ENCODE results near the gene GIMAP8.

The GIMAP8 gene

DNA sequence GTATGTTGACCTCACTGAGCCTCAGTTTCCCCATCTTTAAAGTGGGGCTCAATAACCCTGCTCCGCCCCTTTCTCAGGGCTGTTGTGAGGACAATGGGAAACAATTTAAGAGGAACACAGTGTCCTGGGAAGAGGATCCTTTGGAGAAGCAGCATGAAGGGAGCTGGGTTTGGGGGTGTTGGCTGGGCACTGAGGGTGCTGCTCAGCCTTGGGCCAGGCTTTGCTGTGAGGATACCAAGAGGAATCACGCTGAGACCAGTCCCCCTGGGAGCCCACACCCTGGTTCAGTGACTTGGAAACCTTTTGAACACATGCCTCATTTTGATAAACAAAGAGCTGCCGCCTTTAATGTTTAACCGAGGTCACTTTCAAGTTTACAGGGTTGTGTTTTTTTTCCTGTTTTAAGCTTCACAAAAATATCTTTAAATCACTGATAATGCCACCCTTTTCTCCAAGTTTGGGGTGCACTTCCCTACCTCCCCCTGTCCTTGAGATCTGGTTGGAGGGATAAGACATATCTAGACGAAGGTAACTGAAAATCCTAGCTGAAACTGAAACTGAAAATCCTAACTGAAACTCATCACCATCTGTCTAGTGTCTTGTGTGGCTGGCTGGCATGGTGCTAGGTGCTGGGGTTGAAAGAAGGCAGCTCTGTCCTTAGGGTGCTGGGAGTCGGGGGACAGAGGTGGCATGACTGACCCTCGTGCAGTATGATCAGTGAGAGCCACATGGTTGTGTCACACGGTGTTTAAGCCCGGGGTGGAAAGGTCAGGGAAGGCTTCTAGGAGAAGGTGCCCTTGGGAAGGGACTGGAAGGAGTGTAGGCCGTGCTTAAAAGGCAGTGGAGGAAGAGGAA is 43.6 kb upstream of the GIMAP8 start (continued):
- TF ChIP-seq ZNF510 (tag by site-specific recombination; IDR thresholded peaks at IDR 0.05; ENCODE audit: insufficient replicate concordance) (no peak), ZNF658 (tag by site-specific recombination; IDR thresholded peaks at IDR 0.05) (no peak), ZNF639 (tag by site-specific recombination; IDR thresholded peaks at IDR 0.05) (no peak), KLF7 (tag by site-specific recombination; IDR thresholded peaks at IDR 0.05; ENCODE audit: borderline replicate concordance) (no peak), PRDM2 (tag by site-specific recombination; IDR thresholded peaks at IDR 0.05; ENCODE audit: borderline replicate concordance) (no peak)

GRCh38 chr7:150407588-150408392 is 42.6 kb upstream of the GIMAP8 start:
- no peaks in the 10 kb centered on the region for H3K36me3 ChIP-seq (ENCODE audit: control insufficient read depth in 2 of 2, insufficient read depth in 1 of 2, low read length in 2 of 2)
- H3K4me3 ChIP-seq (ENCODE audit: low read depth, low read length): no peak overlapping the region
- H3K27ac ChIP-seq (ENCODE audit: extremely low read depth, low read depth, low read length): no peak overlapping the region
- CTCF ChIA-PET: interaction anchor here (0.6 to 1.1 kb wide), 2 partner anchors 41 to 159 kb away, joined by 3 read pairs; no protein-coding TSS in a partner anchor
- no peaks in the 10 kb centered on the region for H3K9me3 ChIP-seq (ENCODE audit: control insufficient read depth, insufficient read depth, low read depth, low read length)
- H3K4me1 ChIP-seq (ENCODE audit: control insufficient read depth, insufficient read depth, low read length): no peaks in the 10 kb centered on the region
- POLR2A ChIA-PET: no interaction called here
- TF ChIP-seq MYNN (tag by site-specific recombination; IDR thresholded peaks at IDR 0.05; ENCODE audit: borderline replicate concordance) (no peak), ZNF558 (tag by site-specific recombination; IDR thresholded peaks at IDR 0.05) (no peak), ZNF350 (tag by site-specific recombination; IDR thresholded peaks at IDR 0.05) (no peak), ZFHX2 (tag by site-specific recombination; conservative IDR thresholded peaks at IDR 0.05) (no peak), BCL11B (tag by site-specific recombination; IDR thresholded peaks at IDR 0.05; ENCODE audit: low read depth) (no peak), ZNF223 (tag by site-specific recombination; IDR thresholded peaks at IDR 0.05) (no peak), ZNF747 (tag by site-specific recombination; IDR thresholded peaks at IDR 0.05) (no peak), ZNF26 (tag by site-specific recombination; IDR thresholded peaks at IDR 0.05) (no peak), ZNF37A (tag by site-specific recombination; IDR thresholded peaks at IDR 0.05) (no peak)
- TF ChIP-seq, protein P1, sequence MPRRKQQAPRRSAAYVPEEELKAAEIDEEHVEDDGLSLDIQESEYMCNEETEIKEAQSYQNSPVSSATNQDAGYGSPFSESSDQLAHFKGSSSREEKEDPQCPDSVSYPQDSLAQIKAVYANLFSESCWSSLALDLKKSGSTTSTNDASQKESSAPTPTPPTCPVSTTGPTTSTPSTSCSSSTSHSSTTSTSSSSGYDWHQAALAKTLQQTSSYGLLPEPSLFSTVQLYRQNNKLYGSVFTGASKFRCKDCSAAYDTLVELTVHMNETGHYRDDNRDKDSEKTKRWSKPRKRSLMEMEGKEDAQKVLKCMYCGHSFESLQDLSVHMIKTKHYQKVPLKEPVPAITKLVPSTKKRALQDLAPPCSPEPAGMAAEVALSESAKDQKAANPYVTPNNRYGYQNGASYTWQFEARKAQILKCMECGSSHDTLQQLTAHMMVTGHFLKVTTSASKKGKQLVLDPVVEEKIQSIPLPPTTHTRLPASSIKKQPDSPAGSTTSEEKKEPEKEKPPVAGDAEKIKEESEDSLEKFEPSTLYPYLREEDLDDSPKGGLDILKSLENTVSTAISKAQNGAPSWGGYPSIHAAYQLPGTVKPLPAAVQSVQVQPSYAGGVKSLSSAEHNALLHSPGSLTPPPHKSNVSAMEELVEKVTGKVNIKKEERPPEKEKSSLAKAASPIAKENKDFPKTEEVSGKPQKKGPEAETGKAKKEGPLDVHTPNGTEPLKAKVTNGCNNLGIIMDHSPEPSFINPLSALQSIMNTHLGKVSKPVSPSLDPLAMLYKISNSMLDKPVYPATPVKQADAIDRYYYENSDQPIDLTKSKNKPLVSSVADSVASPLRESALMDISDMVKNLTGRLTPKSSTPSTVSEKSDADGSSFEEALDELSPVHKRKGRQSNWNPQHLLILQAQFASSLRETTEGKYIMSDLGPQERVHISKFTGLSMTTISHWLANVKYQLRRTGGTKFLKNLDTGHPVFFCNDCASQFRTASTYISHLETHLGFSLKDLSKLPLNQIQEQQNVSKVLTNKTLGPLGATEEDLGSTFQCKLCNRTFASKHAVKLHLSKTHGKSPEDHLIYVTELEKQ (tag by site-specific recombination; IDR thresholded peaks at IDR 0.05; ENCODE audit: borderline replicate concordance): no peak
- TF ChIP-seq, protein P2, sequence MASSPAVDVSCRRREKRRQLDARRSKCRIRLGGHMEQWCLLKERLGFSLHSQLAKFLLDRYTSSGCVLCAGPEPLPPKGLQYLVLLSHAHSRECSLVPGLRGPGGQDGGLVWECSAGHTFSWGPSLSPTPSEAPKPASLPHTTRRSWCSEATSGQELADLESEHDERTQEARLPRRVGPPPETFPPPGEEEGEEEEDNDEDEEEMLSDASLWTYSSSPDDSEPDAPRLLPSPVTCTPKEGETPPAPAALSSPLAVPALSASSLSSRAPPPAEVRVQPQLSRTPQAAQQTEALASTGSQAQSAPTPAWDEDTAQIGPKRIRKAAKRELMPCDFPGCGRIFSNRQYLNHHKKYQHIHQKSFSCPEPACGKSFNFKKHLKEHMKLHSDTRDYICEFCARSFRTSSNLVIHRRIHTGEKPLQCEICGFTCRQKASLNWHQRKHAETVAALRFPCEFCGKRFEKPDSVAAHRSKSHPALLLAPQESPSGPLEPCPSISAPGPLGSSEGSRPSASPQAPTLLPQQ (tag by site-specific recombination; IDR thresholded peaks at IDR 0.05): no peak

Data from HEK293 (cell line).